Measurements from ENCODE around the gene ICE2.
A peak's percentile ranks its signal among the peaks of the same experiment; 100 is the strongest.

The ICE2 gene

DNA sequence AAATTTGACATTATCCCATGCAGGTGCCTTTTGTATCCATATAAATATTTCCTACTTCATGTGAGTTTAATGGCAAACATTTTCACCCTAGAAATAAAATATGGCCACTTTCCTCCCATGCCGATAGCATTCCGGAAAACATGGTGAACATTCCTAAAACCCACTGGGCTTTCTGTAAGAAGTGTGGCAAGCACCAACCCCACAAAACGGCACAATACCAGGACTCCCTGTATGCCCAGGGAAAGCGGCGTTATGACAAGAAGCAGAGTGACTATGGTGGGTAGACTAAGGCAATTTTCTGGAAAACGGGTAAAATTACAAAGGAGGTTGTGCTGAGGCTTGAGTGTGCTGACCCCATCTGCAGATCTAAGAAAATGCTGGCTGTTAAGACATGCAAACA lies 88.7 kb downstream of the ICE2 start:
- DNase-seq (ENCODE audit: low spot score): no peak

DNA sequence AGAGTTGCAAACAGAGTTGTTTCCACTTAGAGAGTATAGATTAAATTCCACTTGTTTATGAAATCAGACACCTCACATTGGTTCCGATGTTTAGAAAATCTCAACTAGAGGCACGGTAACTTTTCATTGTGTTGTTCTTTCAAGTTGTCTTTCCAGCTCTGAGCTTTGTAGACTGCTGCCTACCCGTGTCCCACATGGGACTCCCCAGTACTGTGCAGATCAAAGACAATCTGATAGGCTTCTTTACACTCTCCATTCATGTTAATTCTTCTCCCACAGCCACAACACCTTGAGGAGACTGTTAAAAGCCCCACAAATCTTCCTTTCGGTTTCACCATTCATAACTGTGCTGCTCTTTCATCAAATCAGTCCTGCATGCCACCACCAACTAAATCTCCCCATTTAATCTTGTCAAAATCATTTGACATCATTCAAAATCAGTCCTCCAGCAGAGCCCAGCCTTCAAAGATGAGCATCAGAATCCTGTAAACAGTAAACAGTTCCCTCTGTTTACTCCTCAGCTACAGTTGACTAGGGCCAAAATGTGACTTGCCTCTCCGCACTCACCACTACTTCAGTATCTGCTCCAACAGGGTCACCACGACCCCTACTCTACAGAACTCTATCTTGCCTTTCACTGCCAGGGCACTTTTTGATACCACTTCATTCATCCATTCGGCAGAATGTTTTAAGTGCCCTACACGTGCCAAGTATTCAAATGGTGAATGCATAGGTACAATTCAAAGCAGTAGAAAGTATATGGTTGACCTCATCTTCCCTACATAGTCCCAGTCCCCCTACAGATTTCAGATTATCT lies 89.5 kb downstream of the ICE2 start:
- DNase-seq (ENCODE audit: low spot score): no peak

DNA sequence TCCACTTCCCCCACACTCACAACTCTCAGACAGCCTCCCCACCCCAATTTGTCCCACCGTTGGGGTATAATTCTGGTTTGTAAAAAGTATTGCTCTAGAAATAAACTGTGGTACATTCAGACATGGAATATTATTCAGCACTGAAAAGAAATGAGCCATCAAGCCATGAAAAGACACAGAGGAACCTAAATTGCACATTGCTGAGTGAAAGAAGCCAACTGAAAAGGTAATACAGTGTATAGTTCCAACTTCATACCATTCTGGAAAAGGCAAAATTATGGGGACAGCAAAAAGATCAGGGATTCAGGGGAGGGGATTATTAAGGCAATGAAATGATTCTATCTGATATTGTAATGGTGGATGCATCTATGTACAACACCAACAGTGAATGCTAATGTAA lies 91.6 kb downstream of the ICE2 start:
- DNase-seq (ENCODE audit: low spot score): no peak

DNA sequence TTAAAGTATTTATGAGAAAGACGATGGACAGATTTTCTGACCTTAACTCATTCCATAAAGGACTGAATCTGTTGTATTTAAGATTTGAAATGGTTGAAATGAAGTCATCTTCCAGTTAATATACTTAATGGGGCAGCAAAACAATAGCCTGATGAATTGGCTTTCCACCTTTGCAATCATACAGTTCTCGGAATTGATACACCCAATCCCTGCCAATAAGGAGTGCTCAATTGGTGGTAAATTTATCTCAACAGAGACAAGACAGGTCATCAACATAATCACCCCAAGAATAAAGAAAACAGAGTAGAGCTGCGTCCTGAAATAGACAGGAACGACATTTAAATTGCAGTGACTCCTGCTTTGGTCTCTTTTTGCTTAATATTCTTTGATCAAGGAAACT lies 92.3 kb downstream of the ICE2 start:
- DNase-seq (ENCODE audit: low spot score): no peak

DNA sequence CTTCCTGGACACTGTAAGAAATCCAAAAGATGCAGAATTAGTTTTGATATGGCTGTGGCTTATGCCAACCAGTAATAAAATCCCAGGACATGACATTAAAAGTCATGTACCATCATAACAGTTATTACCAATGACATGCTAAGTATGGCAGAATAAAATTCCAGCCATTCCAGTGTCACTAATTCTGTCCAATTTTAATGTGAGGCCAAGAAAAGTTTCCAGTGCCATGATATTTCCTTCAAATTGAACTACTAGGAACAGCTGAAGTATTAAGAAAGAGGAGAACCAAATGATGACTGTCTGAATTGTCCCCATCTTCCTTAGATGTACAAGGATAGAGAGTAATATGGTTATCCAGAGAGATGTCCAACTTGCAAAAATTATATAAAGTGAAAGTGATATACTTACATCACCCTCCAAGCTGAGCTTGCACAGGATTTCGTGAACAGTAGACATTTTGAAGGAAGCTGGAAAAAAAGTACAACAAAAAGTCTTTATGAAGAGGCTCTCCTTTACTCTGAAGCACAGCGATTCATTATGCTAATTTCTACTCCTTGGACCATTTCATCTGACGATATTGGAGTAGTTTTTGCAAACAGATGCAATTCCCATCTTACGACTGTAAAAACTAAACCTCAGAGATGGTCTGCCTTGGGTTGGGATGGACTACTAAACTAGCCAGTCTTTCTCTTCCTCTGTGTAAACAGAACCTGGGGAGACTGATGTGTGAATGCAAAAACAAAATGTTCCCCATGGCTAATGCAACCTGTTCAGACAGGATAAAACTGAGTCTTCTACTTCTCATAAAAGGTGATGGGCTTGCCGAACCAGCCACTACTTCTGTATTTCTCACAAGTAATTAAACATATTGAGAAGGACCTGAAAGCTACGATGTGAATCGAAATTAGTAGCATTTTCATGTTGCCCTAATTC lies 93.1 kb downstream of the ICE2 start:
- DNase-seq (ENCODE audit: low spot score): no peak

DNA sequence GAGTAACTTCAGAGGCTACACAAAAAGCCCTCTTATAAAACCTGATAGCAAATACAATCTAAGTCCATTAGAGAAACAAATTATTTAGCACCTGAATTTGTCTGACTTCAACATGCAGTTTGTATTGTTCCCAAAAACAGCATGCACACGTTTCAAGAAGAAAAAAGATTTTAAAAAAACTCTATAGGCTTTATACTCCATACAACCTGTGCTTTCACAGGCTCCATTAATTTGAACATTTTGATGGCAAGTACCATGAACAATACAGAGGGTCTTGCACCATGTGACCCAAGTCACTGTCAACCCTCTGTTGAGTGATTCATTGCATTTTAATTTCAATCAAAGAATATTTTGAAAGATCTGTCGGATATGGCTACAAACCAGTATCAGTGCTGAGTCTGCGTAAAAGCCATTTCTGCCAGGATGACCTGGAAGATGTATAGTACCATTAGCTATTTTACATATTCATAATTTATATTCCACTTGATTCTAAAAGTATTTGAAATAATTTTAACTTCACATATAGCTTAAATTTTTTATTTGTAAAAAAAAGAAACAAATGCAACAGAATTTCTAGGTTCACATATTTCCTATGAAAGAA lies 94.3 kb downstream of the ICE2 start:
- DNase-seq (ENCODE audit: low spot score): no peak

DNA sequence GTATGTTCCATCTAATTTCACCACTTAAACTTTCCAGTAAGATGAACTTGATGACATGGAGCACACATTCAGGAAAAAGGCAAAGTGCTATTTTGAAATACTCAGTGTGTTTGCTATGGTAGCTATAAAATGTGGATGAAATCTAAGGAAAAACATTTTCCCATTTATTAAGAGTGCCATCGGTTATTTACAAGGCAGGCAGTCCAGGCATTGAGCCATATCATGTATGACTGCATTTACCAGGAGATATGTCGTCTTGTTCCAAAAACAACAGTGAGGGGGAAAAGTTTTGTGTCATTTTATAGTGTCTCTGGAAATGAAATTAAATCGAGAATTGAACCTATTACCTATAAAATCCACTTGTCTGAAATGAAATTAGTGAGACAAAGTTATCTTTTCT lies 94.9 kb downstream of the ICE2 start:
- DNase-seq (ENCODE audit: low spot score): no peak

DNA sequence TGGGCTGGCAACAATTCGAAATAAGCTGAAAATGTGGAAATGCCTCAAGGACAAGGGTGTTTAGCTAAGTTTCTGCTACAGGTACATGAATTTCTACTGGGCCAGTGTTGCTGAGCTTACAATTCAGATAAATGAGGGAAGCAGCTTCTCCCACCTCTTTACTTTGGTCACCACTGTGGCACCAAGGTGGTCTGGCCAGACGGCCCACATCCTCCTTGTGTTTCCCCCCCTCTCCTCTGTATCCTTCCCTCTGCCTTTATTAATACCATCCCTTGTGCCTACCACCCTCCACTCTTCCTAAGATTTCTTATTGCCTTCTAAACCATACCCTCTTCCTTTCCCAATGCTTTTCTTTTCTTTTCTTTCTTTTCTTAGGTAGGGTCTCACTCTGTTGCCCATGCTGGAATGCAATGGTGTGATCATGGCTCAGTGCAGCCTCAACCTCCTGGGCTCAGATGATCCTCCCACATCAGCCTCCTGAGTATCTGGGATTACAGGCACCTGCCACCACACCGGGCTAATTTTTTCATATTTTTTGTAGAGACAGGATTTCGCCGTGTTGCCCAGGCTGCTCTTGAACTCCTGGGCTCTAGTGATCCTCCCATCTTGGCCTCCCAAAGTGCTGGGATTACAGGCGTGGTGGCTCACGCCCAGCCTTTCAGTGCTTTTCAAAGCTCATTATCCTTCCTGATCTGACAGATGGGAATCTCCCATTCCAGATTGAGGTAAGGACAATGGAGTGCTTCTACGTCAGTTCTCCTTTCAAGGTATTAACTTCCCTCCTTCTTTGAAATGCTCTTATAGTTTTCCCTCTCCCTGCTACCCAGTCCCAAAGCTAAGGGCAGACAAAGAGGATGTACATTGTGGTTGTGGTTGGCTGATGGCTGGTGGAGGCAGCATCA lies 95.9 kb downstream of the ICE2 start:
- DNase-seq (ENCODE audit: low spot score): no peak

DNA sequence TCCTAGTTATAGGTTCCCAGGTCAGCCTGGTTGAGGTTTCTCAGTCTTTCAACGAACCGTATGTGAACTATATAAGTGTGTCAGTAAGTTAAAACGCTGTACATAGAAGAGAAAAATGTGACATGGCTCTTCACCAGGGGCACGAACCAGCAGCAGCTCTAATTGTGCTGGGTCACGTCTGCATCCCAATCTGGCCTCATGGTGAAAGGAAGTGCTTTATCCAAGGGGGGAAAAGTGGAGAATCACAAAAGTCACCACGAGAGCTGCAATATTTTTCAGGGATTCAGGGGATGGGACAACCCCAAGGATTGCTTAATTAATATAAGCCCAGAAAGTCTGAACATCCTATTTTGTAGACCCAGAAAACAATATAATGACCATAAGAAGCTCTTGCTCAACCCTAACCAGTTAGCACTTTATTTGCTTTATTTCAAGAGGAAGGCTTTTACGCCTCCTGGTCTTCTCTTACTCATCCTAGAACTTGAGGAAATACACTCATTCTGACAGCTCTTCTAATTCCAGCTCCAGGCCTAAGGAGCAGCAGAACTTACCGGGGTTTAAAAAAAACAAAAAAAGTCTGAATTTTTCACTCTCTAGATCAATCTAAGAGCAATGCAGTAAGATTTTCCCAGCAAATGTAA lies 97.7 kb downstream of the ICE2 start:
- no peak for DNase-seq (ENCODE audit: low spot score)

DNA sequence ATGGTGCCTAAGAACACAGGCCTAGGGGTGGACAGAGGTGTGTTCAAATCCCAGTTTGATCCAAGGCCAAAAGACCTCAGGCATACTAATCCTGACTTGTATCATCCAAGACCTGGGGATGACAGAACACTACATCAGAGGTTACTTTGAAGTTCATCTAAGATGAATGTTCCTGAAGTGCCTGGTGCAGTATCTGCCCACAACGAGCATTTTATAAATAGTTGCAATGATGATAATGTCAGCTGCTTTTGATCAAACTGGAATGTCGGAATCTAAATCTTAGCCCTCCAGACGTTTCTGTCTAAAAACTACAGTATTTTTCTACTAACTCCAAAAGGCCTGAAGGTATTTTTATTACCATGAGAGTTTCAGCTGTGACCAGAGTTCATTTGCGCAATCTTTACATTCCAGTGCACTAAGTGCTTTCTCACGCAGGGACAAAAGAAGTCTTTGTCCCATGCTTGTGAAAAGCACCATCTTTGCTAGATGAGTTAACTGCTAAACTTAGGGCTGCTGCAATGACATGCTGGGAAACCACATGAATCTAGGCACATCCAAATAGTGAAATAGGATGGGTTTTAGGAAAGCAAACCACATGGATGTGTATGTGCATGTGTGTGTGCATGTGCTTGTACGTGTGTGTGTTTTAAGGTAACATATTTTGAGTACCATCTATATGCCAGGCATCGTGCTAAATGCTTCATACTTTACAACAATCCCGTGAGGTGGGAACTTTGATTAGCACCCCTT lies 99.2 kb downstream of the ICE2 start:
- no peak for DNase-seq (ENCODE audit: low spot score)

DNA sequence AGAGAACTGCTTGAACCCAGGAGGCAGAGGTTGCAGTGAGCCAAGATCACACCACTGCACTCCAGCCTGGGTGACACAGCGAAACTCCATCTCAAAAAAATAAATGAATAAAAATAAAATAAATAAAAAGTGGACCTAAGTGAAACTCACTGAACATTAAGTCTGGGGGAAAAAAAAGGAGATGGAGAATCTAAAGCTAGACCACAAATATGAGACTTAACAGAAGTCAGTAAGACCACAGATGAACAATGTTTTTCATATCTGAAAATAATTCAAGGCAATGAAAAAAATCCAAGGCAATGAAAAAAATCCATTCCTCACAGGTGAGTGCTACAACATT lies 99.8 kb downstream of the ICE2 start:
- DNase-seq (ENCODE audit: low spot score): no peak

DNA sequence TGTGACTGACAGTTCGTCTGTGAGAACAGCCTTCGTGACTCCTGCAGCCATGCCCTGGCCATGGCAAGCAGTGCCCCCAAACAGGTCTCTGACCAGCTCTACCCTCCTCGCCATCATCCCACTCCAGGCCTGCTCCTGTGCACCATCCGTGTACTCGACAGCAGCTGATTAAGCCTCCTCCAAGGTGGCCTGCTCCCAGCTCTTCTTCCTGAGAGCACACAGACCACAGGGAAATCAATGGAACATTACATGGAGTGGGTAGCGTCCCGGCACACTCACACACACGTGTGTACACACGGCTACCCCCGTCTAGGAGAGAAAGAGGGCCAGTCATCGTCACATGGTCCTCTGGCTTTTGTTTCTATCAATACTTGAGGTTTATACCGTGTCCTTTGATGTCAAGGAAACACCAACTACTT lies 102.3 kb downstream of the ICE2 start:
- DNase-seq (ENCODE audit: low spot score): no peak

DNA sequence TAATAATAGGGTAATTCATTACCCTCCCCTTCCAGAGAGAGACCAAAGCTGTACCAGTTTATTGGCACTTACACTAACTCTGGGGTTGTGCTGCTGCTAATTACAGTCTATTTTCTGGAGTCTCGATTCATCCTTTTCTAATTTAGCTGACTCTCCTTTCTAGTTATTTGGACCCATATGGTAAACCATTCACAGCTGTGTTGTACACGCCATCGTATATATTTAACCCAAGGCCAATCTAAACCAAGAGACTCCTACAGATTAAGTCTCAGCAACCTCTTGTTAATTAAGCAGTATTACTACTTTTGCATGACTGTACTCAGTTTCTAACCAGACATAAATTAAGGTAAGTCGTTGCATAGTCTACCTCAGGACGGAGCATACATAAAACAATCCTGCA lies 103.6 kb downstream of the ICE2 start:
- peak; percentile 6 for DNase-seq (ENCODE audit: low spot score)

DNA sequence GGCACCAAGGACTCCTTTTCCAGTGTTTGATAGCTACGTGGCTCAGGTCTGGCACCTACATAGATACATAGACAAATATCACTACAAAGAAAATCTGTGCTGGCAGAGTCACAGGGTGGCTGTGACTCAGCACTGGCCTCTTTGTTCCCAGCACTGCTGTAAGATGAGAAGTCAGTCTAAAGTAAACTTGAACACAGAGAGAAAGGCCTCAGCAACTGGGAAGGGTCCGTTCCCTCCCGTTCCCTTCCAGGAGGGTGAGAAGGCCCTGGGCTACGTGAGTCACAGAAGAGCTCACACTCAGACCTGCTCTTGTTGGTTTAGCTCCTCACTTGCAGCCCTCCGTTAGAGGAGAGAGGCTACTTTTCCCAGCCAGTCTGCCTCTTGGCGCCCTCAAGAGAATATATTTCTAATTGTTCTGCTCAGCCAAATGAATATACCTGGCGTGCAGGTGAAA lies 104.3 kb downstream of the ICE2 start:
- peak; percentile 41 for DNase-seq (ENCODE audit: low spot score)

DNA sequence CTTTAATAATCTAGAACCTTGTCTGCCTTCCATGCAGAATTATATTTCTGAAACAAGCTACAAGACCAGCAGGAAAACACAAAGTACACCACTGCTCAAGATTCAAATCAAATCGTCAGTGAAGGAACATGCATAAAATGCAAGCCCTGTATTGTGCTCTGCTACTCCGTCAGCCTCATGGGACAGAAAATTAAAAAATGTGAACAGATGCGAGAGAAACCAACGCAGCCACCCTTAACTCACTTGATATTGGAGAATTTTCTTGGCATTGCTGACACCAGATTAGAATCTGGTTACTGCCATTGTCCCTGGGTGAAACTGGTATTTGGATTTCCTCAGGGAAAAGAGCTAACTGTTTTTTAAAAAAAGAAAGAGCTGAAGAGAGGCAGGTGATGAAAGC lies 104.7 kb downstream of the ICE2 start:
- peak; percentile 9 for DNase-seq (ENCODE audit: low spot score)

DNA sequence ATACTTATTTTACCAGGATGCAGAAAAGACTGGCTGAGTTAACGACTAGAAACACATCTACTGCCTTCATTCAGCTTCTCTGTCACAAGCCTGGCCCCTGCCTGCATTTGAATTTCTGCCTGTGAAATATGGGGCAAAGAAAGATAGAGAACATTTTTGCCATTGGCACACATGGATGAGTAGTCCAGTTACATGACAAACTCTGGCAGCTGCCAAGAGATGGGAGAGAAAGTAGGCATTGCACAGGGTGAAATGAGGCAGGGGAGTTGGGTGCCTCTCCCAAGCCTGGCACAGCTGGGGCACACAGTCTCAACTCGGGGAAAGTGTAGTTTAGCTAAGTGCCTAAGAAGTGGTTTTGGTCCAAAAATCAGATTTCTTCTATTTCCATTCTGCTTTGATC lies 105.2 kb downstream of the ICE2 start:
- no peak for DNase-seq (ENCODE audit: low spot score)

DNA sequence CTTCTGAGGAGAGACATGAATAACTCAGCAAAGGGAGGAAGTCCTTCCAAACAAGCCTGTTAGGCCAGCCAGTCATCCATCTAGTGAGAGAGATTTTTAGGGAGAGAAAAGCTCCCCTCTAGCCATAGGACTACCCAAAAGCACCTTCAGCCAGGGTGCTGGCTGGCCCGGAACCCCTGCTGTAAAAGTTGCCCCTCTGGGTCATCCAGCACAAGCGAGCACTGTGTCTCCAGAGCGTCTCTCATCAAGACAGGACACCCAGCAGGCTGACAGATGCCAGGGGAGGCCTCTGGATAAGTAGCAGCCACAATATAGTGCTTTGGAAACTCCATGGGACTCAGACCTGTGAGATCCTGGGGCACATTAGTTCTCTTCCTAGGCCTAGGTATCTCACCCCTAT lies 105.6 kb downstream of the ICE2 start:
- no peak for DNase-seq (ENCODE audit: low spot score)

DNA sequence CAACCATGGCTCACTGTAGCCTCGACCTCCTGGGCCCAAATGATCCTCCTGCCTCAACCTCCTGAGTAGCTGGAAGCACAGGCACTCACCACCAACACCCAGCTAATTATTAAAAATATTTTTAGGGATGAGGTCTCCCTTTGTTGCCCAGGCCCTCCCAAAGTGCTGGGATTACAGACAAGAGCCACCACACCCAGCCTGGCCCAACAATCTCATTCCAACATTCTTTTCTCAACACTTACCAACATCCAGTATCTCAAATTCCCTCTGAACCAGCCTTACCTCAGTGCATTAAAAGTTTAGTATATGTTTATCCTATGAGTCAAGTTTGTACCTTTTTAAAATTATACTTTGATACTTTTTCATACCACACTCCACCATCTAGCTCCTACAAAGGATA lies 106.2 kb downstream of the ICE2 start:
- no peak for DNase-seq (ENCODE audit: low spot score)

DNA sequence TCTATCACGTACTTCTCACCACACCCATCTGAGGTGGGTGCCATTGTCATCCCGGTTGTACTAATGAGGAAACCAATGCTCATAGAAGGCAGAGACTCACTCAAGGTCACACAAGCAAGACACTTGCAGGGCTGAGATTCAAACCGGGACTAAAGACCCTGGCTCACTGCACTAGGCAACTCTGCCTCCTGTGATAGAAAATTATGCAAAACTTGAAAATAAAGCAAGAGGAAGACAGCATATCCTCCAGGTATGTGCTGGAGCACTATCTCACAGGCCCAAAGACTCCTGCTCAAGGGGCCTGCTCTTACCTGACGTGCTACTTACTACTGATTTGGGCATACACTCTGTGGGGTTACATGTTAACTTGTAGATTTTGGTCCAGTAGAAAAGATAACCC lies 106.7 kb downstream of the ICE2 start:
- no peak for DNase-seq (ENCODE audit: low spot score)
